ENCODE data around the gene ATXN7L3.
"Not testable (repeated sequence)": the region's sequence is repeated elsewhere in the genome, so short reads cannot be mapped to it uniquely, and the experiment has no call there.

The ATXN7L3 gene

GRCh38 chr17:44199553-44200477, at the start of gene ATXN7L3:
Gene ATXN7L3 (minus strand): TSS chr17:44199884. CDS start chr17:44198070, 1,814 bp downstream.
- TF ChIP-seq CTCF (IDR thresholded peaks at IDR 0.05; ENCODE audit: insufficient read depth, missing control alignments), result no peak
- FAIRE-seq (no peak), DNase-seq (ENCODE audit: insufficient read length, low spot score) (peak; percentile 99)

GRCh38 chr17:44247876-44248736, 48.4 kb upstream of the ATXN7L3 start:
- no peak for TF ChIP-seq CTCF (IDR thresholded peaks at IDR 0.05; ENCODE audit: insufficient read depth, missing control alignments)
- FAIRE-seq (no peak), DNase-seq (ENCODE audit: insufficient read length, low spot score) (no peak)

GRCh38 chr17:44247440-44247841, 47.8 kb upstream of the ATXN7L3 start:
- no peak for DNase-seq (ENCODE audit: insufficient read length, low spot score)
- TF ChIP-seq CTCF (IDR thresholded peaks at IDR 0.05; ENCODE audit: insufficient read depth, missing control alignments), result no peak
- no peak for FAIRE-seq

- no peak for FAIRE-seq
- no peak for DNase-seq (ENCODE audit: insufficient read length, low spot score)
- TF ChIP-seq CTCF (IDR thresholded peaks at IDR 0.05; ENCODE audit: insufficient read depth, missing control alignments), result no peak
Observed at GRCh38 chr17:44241106-44241624, 41.5 kb upstream of the ATXN7L3 start.

- FAIRE-seq; DNase-seq (ENCODE audit: insufficient read length, low spot score): not testable (repeated sequence)
Observed at GRCh38 chr17:44237886-44238285, 38.2 kb upstream of the ATXN7L3 start.

- no peak for TF ChIP-seq CTCF (IDR thresholded peaks at IDR 0.05; ENCODE audit: insufficient read depth, missing control alignments)
- no peak for FAIRE-seq
Observed at GRCh38 chr17:44236444-44236991, 36.8 kb upstream of the ATXN7L3 start.

GRCh38 chr17:44235583-44235936, 35.9 kb upstream of the ATXN7L3 start:
- DNase-seq (ENCODE audit: insufficient read length, low spot score), result no peak
- no peak for TF ChIP-seq CTCF (IDR thresholded peaks at IDR 0.05; ENCODE audit: insufficient read depth, missing control alignments)
- FAIRE-seq, result no peak

More at GRCh38 chr17:44236444-44236991, 36.8 kb upstream of the ATXN7L3 start:
- no peak for DNase-seq (ENCODE audit: insufficient read length, low spot score)
